ENCODE results near the gene MMP17. TPM values are rescaled to one million over a fixed set of nuclear protein-coding genes. Genes with fewer than 3 reads are reported as not detected.

MMP17 gene
- total RNA-seq, 4 donors from 2014 or later, result 2.6 to 23.6 (median 12.4) TPM

DNA sequence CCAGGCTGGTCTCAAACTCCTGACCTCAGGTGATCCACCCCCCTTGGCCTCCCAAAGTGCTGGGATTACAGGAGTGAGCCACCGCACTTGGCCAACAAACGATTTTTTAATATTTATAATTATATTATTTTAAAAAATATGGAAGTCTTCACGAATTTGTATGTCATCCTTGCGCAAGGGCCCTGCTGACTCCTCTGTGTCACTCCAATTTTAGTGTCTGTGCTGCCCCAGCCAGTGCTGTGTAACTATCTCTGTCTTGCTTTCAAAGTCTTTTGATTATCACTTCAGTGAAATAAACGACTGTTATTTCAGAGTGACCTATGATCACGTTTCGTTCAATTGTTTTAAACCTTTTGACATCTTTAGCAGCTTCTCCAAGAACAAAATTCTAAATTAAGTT is 13.1 kb upstream of the MMP17 start:
- Histone ChIP-seq H3K36me3 (no peaks in the 10 kb centered on the region), H3K27ac (no peak overlapping the region), H3K27me3 (no peaks in the 10 kb centered on the region), H3K4me1 (no peaks in the 10 kb centered on the region), H3K4me3 (no peak overlapping the region), H3K9me3 (peaks cover 5 to 8% of the 10 kb centered on the region in 2 donors)
- in situ Hi-C loops (cut with MboI; ENCODE audit: low pct_ligation_motif_present in 1 of 4, low pct_unique_long_range_greater_than_20kb in 1 of 4, low sequenced_read_pairs in 3 of 4), result no loop called here
- TF ChIP-seq EP300 (IDR thresholded peaks at IDR 0.05; ENCODE audit: low read depth) (no peak), POLR2AphosphoS5 (IDR thresholded peaks at IDR 0.05) (no peak), POLR2A (IDR thresholded peaks at IDR 0.05) (no peak)
- TF ChIP-seq, protein P1, sequence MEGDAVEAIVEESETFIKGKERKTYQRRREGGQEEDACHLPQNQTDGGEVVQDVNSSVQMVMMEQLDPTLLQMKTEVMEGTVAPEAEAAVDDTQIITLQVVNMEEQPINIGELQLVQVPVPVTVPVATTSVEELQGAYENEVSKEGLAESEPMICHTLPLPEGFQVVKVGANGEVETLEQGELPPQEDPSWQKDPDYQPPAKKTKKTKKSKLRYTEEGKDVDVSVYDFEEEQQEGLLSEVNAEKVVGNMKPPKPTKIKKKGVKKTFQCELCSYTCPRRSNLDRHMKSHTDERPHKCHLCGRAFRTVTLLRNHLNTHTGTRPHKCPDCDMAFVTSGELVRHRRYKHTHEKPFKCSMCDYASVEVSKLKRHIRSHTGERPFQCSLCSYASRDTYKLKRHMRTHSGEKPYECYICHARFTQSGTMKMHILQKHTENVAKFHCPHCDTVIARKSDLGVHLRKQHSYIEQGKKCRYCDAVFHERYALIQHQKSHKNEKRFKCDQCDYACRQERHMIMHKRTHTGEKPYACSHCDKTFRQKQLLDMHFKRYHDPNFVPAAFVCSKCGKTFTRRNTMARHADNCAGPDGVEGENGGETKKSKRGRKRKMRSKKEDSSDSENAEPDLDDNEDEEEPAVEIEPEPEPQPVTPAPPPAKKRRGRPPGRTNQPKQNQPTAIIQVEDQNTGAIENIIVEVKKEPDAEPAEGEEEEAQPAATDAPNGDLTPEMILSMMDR (IDR thresholded peaks at IDR 0.05), result no peak
- intact Hi-C loops (cut with DNase I; ENCODE audit: low total_unique reads), result no loop called here
- WGBS, 2 donors (ENCODE audit: low coverage in 1 of 2), result 75 to 76% methylated on average over 7 of the region's 7 CpGs
- no peak for DNase-seq

DNA sequence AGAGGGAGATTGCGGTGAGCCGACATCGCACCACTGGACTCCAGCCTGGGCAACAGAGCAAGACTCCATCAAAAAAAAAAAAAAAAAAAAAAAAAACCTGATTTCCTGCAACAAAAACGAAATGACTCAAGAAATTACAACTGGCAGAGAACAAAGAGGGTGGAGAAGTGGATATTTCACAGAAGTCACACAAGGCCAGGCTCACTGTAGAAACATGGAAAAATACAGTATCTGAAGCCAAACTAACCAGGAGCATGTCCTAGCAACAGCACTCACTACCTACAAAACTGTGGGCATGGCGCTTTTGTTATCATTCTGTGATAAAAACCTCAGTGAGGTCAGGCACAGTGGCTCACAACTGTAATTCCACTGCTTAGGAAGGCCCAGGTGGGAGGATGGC is 11.7 kb upstream of the MMP17 start:
- peaks cover 5 to 8% of the 10 kb centered on the region in 2 donors for H3K9me3 ChIP-seq
- no peak overlapping the region for H3K27ac ChIP-seq
- TF ChIP-seq EP300 (IDR thresholded peaks at IDR 0.05; ENCODE audit: low read depth) (no peak), POLR2AphosphoS5 (IDR thresholded peaks at IDR 0.05) (no peak), POLR2A (IDR thresholded peaks at IDR 0.05) (no peak)
- TF ChIP-seq, protein P1 (IDR thresholded peaks at IDR 0.05), result no peak
- intact Hi-C loops (cut with DNase I; ENCODE audit: low total_unique reads) (no loop called here), in situ Hi-C loops (cut with MboI; ENCODE audit: low pct_ligation_motif_present in 1 of 4, low pct_unique_long_range_greater_than_20kb in 1 of 4, low sequenced_read_pairs in 3 of 4) (no loop called here)
- no peaks in the 10 kb centered on the region for H3K27me3 ChIP-seq
- H3K4me3 ChIP-seq, result no peak overlapping the region
- DNase-seq, result no peak
- H3K36me3 ChIP-seq, result no peaks in the 10 kb centered on the region
- H3K4me1 ChIP-seq, result no peaks in the 10 kb centered on the region
- 58 to 64% methylated on average over 2 to 5 of the region's 5 CpGs for WGBS, 2 donors (ENCODE audit: low coverage in 1 of 2)

DNA sequence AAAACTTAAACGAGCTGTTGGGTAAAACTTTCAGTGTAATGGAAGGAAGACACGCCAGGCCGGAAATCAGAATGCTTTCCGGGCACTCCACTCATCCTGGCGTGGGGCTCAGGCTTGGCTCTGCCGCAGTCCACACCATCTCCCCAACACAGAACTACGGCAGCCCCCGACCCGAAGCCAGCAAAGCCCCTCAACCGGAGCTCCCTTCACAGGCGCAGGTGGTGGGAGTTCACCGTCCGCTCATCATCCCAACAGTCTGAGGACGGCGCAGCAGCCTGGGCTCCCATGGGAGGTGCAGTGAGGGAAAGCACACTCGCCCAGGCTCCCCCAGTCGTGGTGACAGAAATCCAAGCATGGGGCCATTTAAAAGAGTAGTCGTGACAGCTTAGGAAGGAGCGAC is 11.0 kb upstream of the MMP17 start:
- in situ Hi-C loops (cut with MboI; ENCODE audit: low pct_ligation_motif_present in 1 of 4, low pct_unique_long_range_greater_than_20kb in 1 of 4, low sequenced_read_pairs in 3 of 4), result no loop called here
- intact Hi-C loops (cut with DNase I; ENCODE audit: low total_unique reads), result no loop called here
- Histone ChIP-seq H3K4me3 (no peak overlapping the region), H3K4me1 (no peaks in the 10 kb centered on the region), H3K36me3 (no peaks in the 10 kb centered on the region), H3K27ac (no peak overlapping the region), H3K9me3 (peaks cover 5 to 8% of the 10 kb centered on the region in 2 donors), H3K27me3 (no peaks in the 10 kb centered on the region)
- DNase-seq, result no peak
- WGBS, 2 donors (ENCODE audit: low coverage in 1 of 2), result 86 to 100% methylated on average over 1 to 19 of the region's 19 CpGs
- TF ChIP-seq, protein P1 (IDR thresholded peaks at IDR 0.05), result no peak
- TF ChIP-seq EP300 (IDR thresholded peaks at IDR 0.05; ENCODE audit: low read depth), result no peak
- TF ChIP-seq POLR2A (IDR thresholded peaks at IDR 0.05), result no peak
- TF ChIP-seq POLR2AphosphoS5 (IDR thresholded peaks at IDR 0.05), result no peak

DNA sequence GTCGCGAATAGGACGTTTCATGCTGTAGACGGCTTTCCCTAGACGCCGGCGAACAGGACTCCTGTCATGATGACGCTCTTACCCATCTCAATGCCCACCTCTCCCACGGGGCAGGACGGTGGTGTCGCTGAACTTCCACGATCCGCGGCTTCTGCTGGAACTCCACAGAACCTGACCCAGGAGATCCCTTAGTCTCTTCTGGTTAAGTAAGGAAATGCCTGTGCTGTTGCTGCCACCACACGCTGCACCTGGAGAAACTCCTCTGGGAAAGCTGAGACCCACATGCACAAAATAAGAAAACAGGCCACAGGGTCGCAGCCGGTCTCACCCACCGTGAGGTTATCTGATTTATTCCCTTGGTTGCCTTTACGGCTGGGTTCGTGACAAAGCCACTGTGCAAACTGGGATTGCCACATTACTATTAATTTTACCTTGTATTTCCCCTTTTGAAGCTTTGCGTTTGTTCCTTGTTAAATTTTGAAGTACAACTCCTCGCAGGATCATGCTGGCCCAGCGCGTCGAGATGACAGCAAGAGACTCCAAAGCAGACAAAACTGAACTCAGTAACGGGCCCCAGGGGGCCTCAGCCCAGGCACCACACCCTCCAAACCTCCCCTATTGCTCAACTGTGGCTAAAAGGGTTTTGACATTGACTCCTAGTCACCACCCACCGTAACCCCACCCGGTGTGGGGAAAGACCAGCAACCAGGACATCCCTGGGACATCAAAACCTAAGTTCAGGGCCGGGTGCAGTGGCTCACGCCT is 9.2 kb upstream of the MMP17 start:
- H3K27ac ChIP-seq, result no peak overlapping the region
- intact Hi-C loops (cut with DNase I; ENCODE audit: low total_unique reads) (no loop called here), in situ Hi-C loops (cut with MboI; ENCODE audit: low pct_ligation_motif_present in 1 of 4, low pct_unique_long_range_greater_than_20kb in 1 of 4, low sequenced_read_pairs in 3 of 4) (no loop called here)
- WGBS, 2 donors (ENCODE audit: low coverage in 1 of 2), result 82 to 84% methylated on average over 17 to 30 of the region's 30 CpGs
- TF ChIP-seq POLR2AphosphoS5 (IDR thresholded peaks at IDR 0.05), result no peak
- no peak for TF ChIP-seq POLR2A (IDR thresholded peaks at IDR 0.05)
- TF ChIP-seq, protein P1 (IDR thresholded peaks at IDR 0.05), result no peak
- no peak for TF ChIP-seq EP300 (IDR thresholded peaks at IDR 0.05; ENCODE audit: low read depth)
- no peaks in the 10 kb centered on the region for H3K27me3 ChIP-seq
- H3K9me3 ChIP-seq, result no peaks in the 10 kb centered on the region
- DNase-seq, result no peak
- no peaks in the 10 kb centered on the region for H3K36me3 ChIP-seq
- no peaks in the 10 kb centered on the region for H3K4me1 ChIP-seq
- H3K4me3 ChIP-seq, result no peak overlapping the region
